GM18868 (cell line): ENCODE measurements around the gene HMCES.

Experiments
- ATAC-seq: cut with Tn5 transposase; IDR thresholded peaks from one replicate; pipeline ENCODE4 v1.9.1; 2021; ENCODE audit warnings: mild to moderate bottlenecking, moderate library complexity; ENCODE audit not compliant: unreplicated experiment

The HMCES gene, protein sequence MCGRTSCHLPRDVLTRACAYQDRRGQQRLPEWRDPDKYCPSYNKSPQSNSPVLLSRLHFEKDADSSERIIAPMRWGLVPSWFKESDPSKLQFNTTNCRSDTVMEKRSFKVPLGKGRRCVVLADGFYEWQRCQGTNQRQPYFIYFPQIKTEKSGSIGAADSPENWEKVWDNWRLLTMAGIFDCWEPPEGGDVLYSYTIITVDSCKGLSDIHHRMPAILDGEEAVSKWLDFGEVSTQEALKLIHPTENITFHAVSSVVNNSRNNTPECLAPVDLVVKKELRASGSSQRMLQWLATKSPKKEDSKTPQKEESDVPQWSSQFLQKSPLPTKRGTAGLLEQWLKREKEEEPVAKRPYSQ

DNA sequence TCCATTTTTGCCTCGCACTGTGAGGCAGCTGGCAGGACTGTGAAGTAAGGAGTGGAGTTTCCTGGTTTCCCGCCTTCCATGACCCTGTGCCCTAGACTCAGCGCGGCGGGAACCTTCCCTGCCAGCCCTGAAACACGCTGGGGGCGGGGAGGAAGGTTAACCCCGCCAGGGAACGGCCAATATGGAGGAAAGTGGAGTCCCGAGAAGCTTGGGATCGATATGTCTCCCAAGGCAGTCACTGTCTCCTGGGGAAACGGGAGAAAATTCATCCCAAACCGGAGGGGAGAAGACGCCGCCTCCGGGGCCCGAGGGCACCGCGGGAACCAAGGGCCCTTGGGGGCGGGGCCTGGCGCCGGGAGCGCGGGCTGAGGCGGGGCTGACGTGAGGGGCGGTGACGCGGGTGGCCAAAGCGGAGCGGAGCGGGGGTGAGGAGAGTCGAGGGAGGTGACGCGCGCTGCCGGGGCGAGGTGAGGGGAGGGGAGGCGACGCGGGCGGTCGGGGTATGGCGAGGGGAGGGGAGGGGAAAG is at the start of gene HMCES:
Gene HMCES, plus strand, starts transcription at position 432 of the 527 bp plus-strand sequence. CDS start 863 bp downstream, outside the sequence.
- ATAC-seq, result peak; percentile 56

DNA sequence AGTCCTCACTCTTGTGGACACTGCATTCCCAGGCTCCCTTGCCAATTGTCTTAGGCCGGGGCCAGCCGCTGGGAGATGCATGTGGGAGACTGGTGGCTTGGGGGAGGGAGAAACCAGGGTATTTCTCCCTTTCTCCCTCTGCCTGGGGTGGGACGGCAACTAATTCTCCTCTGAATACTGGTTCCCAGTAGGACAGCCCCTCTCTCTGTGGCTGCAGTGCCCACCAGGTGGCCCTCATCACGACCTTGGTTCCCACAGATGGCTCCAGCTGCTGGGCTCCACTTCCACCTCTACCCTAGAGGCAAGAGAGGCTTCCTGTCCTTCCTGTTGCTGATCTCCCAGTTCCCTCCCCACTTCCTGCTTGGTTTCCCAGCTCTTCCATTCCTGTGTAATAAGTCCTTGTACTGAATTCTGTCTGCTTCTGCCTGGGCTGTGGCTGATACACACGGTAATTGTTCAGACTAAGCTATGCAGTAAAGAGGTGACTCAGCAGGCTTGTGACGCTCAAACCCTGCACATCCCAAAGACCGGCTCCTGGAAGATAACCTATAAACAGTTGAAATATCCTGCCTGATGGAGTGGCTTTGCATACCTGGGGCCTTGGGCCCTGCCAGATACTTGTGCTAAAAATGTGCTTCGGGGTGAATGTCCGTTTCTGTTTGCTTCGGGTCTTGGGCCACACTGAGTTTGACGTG is 49.6 kb upstream of the HMCES start:
- no peak for ATAC-seq

DNA sequence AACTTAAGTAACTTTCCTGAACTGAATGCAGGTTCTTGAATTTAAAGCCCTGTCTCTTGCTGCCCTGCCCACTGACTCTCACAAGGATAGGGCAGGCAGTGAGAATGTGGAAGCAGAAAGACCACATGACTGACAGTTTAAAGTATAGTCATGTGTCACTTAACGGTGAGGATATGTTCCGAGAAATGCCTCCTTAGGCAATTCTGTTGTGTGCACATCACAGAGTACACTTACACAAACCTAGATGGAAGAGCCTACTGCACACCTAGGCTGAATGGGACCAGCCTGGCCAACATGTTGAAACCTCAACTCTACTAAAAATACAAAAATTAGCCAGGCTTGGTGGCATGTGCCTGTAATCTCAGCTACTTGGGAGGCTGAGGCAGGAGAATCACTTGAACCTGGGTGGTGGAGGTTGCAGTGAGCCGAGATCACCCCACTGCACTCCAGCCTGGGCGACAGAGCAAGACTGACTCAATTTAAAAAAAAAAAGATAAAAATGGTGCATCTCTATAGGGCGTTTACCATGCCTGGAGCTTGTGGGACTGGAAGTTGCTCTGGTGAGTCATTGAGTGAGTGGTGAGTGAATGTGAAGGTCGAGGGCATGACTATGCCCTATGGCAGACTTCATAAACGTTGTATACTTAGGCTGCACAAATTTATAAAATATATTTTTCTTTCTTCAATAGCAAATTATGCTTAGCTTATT is 48.2 kb upstream of the HMCES start:
- ATAC-seq, result peak; percentile 45

DNA sequence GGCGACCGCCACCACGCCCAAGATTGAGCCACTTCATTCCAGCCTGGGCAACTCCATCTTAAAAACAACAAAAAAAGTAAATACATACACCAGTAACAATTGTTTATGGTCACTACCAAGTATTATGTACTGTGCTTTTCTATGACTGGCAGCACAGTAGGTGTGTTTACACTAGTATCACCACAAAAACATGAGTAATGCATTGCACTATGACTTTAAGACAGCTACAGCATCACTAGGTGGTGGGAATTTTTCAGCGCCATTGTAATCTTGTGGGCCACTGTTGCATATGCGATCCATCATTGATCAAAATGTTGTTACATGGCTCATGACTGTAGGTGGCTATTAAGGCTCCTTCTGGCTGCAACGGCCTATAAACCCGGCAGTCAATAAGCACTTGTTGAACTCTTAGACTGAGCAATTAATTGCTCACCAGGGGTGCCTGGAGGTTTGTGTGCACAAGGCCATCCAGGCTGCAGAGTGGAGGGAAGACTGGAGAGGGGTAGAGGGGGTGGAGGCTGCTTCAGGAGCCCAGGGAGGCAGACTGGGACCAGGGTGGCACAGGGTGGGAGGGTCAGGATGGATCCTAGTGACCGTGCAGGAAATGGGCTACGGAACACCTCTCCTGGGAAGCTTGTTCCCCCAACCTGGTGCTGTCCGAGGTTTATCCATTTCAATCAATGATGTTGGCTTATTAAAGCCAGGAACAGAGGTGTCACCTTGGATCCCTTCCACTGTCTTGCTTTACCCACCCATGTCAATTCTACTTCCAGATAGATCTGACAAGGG is 47.1 kb upstream of the HMCES start:
- ATAC-seq, result no peak

DNA sequence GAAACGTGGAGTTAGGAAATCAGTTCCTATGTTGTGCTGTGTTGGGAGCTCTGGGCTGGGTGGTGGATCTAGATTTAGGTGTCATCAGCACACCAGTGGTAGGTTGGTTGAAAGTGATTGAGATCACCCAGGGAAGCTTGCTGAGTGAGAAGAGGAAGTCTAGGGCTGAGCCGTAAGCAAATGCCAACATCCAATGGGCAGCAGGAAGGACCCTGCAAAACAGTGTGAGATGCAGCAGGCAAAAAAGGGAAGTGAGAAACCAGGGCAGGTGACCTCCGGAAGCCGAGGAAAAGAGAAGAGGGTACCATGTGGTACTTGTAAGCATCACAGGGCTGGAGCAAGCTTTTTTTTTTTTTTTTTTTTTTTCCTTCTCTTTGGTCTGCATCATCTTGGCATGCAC is 45.1 kb upstream of the HMCES start:
- ATAC-seq, result peak; percentile 91

DNA sequence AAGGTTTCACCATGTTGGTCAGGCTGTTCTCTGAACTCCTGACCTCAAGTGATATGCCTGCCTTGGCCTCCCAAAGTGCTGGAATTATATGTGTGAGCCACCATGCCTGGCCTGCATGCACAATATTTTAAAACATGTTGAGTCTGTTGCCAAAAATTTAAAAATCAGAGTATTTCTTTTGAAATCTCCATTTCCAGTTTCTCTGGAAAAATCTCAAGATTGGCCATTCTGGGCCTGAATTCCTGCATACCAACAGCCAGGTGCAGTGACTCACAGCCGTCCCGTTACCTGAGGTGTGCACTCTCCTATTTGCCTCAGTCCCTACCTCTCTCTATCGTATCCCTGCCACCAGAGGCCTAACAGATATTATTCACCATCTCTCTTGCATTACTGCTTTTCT is 44.2 kb upstream of the HMCES start:
- no peak for ATAC-seq

DNA sequence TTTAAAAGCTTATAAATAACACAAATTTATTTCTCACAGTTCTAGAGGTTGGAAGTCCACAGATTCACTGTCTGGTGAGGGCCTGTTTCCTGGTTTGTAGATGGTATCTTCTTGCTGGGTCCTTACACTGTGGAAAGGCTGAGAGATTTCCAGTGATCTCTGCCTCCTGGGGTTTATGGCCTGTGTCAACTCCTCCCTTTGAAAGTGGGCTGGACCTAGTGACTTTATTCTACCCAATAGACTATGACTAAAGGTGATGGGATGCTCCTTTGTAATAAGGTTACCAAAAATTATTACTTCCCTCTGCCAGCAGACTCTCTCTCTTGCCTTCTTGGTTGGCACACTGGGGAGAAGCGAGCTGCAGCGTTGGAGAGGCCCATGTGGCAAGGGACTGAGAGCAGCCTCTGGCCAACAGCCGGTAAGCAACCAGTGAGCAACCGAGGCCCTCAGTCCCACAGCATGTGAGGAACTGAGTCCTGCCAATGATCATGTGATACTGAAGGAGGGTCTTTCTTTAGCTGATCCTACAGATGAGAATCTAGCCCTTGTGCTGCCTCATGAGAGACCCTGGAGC is 43.2 kb upstream of the HMCES start:
- ATAC-seq, result no peak

DNA sequence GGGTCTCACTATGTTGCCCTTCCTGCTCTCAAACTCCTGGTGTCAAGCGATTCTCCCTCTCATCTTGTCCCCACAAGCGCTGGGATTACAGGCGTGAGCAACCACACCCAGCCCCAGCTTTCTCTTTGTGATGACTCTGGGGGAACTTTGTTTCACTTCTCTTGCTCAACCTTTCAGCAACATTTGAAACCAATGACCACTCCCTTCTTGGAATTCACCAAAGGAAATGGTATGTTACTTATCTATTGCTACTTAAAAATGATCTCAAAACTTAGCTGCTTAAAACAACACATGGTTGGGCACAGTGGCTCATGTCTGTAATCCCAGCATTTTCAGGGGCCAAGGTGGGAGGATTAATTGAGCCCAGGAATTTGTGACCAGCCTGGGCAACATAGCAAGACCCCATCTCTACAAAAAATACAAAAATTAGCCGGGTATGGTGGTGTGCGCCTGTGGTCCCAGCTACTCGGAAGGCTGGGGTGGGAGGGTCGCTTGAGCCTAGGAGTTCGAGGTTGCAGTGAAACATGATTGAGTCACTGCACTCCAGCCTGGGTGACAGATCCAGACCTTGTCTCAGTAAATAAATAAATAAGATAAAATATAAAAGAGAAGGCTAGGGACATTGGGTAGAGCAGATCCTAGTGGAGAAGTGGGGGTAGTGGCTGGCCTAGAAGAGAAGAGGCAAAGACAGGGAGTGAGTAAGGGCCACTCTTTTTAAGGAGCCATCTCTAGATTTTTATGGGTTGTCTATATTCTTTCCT is 39.5 kb upstream of the HMCES start:
- ATAC-seq, result no peak

DNA sequence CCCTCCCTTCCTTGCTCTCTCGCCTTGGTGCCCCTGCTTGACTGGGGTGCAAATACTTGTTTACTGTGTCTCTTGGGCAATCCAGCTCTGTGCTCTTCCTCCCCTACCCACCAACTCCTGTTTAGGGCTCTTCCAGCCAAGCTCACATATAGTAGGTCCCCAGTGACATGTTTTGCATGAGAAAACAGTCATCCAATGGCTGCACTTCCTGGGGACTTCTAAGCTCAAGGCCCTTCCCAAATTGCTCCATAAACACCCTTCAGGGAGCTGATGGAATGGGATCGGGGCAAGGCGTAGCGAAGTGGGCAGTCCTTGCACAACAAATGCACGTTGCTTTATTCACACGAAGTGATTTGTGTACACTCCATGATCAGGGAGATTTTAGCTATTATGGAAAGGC is 38.7 kb upstream of the HMCES start:
- no peak for ATAC-seq

DNA sequence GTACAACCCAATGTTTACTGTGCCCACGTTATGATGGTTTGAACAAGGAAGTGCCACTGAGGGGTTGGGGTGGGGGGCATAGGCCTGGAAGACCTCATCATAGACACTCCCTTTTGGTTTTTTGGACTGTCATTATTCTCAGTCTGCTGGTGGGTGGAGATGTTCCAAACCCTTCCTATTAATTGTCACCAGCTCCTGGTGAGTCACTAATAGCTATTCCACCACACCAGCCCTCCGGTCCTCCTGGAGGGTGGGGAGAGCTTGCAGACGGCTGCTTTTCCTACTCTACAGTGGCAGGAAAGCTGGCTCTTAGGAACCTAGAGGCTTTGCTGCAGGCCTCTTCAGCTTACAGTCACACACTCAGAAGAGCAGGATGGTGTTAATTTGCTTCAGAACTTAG is 38.2 kb upstream of the HMCES start:
- ATAC-seq, result no peak

DNA sequence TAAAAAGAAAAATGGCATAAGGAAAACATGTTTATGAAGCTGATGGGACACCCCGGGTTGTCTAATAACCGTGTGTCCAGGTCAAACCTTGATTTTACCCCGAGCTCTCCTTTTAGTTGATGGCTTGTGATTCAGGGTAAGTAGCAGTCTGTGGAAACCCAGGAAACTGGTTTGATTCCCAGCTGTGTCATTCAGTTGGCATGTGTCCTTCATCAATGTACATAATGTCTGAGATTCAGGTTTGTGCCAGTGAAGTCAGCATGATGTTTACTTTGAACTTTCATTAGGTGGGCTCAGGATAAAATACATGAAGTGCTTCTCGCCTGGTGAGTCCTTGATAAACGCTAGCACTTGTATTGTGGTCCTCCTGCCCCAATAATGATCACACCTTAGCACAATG is 33.5 kb upstream of the HMCES start:
- ATAC-seq, result no peak

DNA sequence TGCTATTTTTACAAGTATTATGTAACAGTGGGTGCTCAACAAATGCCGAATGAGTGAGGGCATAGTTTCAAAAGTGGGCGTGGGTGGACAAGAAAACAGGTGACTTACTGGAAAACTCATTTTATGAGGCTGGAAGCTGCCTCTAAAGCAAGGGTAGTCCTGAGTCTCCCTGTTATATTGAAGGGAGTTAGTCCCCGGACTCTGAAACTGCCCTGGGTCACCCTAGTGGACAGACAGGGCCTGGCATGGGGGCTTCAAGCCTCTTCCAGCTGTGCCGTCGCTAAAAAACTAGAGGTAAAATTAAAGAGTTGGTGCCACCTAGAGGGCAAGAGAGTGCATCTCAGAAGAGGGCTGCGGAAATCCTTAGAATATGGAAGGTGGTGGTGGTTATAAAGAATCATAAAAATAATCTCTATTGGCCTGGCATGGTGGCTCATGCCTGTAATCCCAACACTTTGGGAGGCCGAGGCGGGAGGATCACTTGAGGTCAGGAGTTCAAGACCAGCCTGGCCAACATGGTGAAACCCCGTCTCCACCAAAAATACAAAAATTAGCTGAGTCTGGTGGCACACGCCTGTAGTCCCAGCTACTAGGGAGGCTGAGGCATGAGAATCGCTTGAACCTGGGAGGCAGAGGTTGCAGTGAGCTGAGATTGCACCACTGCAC is 32.9 kb upstream of the HMCES start:
- ATAC-seq, result peak; percentile 58

DNA sequence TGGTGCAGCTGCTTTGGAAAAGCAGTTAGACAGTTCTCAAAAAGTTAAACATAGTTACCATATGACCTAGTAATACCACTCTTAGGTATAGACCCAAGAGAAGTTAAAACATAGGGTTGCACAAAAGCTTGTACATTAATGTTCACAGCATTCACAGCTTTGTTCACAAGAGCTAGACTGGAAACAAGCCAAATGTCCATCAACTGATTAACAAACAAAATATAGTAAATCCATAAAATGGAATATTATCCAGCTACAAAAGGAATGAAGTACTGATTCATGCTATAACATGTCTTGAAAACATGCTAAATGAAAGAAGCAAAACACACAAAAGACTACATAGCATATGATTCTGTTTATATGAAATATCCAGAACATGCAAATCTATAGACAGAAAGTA is 32.0 kb upstream of the HMCES start:
- ATAC-seq, result no peak

DNA sequence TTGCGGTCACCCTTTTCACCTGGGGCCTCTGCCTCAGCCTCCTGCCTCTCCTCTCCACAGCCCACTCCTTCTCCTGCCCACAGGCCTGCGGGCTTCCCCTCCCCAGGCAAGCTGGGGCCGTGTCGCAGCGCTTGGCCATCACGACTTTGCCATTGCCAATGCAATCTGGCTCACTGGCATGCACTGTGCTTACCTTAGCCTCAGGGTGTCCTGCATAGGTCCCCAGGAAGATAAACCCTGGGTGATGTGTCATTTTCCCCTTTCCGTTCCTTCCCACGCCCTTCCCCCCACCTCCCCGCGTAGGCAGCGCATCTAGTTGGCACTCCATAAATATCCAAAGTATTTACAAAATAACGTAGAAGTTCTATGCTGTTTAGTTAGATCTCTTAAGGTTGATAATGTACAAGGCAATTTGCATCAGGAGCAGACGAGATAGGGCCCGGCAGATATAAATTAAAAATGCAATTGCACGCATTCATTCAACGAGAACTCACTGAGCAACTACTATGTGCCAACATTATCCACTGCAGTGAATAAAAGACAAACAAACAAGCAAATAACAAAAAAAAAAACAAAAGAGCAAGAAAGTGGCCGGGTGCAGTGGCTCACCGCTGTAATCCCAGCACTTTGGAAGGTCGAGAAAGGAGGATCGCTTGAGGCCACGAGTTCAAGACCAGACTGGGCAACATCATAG is 30.2 kb upstream of the HMCES start:
- ATAC-seq, result no peak

DNA sequence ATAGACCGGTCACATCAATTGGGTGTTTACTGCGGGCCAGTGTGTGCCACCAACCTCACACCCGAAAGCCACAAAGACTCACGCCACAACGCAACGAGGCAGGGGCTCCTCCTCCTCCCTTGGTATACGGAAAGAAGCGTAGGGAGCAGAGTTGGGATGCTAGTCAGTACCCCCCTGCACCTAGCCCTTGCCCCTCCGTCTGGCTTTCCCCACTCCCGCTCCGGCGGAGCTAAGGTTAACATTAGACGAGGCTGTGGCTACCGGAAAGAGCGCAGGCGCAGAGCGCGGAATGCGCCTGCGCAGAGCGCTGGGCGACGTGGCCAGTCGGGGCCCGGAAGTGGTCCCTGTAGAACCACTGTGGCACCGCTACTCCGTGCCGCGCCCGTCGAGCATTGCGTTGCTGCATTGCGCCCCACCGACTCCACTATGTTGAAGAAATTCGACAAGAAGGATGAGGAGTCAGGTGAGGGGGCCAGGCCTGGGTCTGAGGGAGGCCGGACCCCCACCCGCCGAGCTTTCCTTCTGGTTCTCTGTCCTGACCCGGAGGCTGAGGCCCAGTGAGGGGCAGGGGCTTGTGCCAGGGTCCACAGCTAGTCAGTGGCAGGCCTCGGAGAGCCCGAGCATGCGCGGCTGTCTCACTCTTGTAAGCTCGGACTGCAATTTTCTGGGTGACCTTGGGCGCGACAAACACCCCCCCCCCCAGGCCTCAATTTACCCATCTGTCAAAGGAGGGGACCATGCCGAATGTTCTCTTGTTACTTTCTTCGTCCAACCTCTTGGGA is 29.2 kb upstream of the HMCES start, which contains the start of gene COPG1:
Gene COPG1, plus strand, starts transcription at position 323 of the 782 bp plus-strand sequence. Its CDS starts 104 bp downstream, at position 427.
- peak; percentile 88 for ATAC-seq

DNA sequence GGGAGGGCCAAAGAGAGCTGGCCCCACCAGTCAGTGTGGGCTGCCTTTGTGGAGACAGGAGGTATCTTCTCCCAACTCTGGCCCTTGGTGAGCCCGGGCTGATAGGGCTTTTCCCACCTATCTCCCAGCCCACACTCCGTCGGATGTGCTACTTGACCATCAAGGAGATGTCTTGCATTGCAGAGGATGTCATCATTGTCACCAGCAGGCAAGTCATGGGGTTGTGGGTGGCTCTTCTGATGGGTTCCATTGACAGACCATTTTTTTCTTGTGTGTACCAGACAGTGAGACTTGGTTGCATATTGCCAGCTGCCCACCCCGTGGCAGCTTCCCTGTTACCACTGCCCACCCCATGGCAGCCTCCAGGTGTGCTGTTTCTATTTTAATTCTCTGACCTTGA is 25.9 kb upstream of the HMCES start:
- ATAC-seq, result no peak

DNA sequence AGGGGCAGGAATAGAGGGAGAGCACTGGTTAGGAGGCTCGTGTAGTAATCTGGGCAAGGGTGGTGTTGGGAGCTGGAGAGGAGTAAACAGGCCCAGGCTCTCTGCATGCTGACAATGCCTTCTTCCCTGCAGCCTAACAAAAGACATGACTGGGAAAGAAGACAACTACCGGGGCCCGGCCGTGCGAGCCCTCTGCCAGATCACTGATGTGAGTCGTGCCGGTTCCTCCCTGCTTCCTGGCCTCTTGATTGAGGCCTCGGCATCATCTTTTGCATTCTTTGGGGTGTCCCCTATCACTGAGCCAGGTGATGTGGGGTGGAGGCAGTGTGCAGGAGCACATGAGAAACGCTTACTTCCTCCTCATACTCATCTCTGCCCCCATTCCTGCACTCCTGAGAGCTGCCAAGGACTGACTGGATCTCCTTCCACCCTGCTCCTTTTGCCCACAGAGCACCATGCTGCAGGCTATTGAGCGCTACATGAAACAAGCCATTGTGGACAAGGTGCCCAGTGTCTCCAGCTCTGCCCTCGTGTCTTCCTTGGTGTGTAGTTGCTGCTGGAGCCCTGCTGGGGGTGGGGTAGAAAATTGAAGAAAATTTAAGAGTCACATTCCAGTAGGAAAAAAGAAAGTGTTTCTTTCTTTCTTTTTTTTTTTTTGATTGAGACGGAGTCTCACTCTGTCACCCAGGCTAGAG is 24.0 kb upstream of the HMCES start:
- ATAC-seq, result no peak
